Renal pelvis (tissue), 4 donors: ENCODE results near the gene DDAH1. TPM values are rescaled to one million over a fixed set of nuclear protein-coding genes. Genes with fewer than 3 reads are reported as not detected.

Experiments used
- DNase-seq: peaks from one replicate; pipeline ENCODE4 v3.0.0-alpha.2; 2013
- polyA plus RNA-seq, 3 donors: library from polyadenylated mRNA; unstranded; fragments of 120-200 nt; gene quantifications; one replicate each; pipeline ENCODE4 v1.2.1, GENCODE V29; 2013; ENCODE audit not compliant: insufficient read length in 3 of 3

DDAH1 gene
- polyA plus RNA-seq, 3 donors = 107 to 120 (median 116) TPM

GRCh38 chr1:85308833-85309350 is 156.1 kb downstream of the DDAH1 start:
- DNase-seq = no peak

- peak; percentile 85 for DNase-seq
Observed at GRCh38 chr1:85307987-85308832, 156.7 kb downstream of the DDAH1 start.

- no peak for DNase-seq
Observed at GRCh38 chr1:85306236-85306635, 158.7 kb downstream of the DDAH1 start.

- no peak for DNase-seq
Observed at GRCh38 chr1:85303440-85304162, 161.4 kb downstream of the DDAH1 start.

- no peak for DNase-seq
Observed at GRCh38 chr1:85300140-85300539, 164.8 kb downstream of the DDAH1 start.

GRCh38 chr1:85297855-85298629 is 166.9 kb downstream of the DDAH1 start:
- peak; percentile 83 for DNase-seq

GRCh38 chr1:85297538-85297854 is 167.5 kb downstream of the DDAH1 start:
- DNase-seq = no peak

GRCh38 chr1:85296980-85297379 is 168.0 kb downstream of the DDAH1 start:
- no peak for DNase-seq

GRCh38 chr1:85295654-85296053 is 169.3 kb downstream of the DDAH1 start:
- no peak for DNase-seq

GRCh38 chr1:85295006-85295431 is 169.9 kb downstream of the DDAH1 start:
- DNase-seq = no peak

GRCh38 chr1:85290826-85291225 is 174.1 kb downstream of the DDAH1 start:
- no peak for DNase-seq

GRCh38 chr1:85289848-85290335 is 175.1 kb downstream of the DDAH1 start:
- no peak for DNase-seq

- no peak for DNase-seq
Observed at GRCh38 chr1:85289207-85289847, 175.6 kb downstream of the DDAH1 start.

- no peak for DNase-seq
Observed at GRCh38 chr1:85284202-85284601, 180.8 kb downstream of the DDAH1 start.

GRCh38 chr1:85283475-85284199 is 181.3 kb downstream of the DDAH1 start:
- DNase-seq = no peak

GRCh38 chr1:85282424-85282823 is 182.5 kb downstream of the DDAH1 start:
- DNase-seq = no peak

GRCh38 chr1:85280636-85281035 is 184.3 kb downstream of the DDAH1 start:
- DNase-seq = no peak

GRCh38 chr1:85279458-85280080 is 185.4 kb downstream of the DDAH1 start:
- no peak for DNase-seq

- no peak for DNase-seq
Observed at GRCh38 chr1:85278853-85279314, 186.1 kb downstream of the DDAH1 start.

- no peak for DNase-seq
Observed at GRCh38 chr1:85277802-85278201, 187.2 kb downstream of the DDAH1 start.
